HCT116 (cell line): ENCODE data around the gene SLCO1A2. TPM values are rescaled to one million over a fixed set of nuclear protein-coding genes. Genes with fewer than 3 reads are reported as not detected.

Experiments used
- ATAC-seq: fragments of 200-7000 bp; cut with Tn5 transposase; 2 replicates; pipeline ENCODE4 v1.9.1; 2020; ENCODE audit warnings: mild to moderate bottlenecking, moderate library complexity
- BruUV-seq: library from RNA; stranded (reverse); fragments of 400-500 nt; replicated peaks from 2 replicates; lab custom pipeline; 2021; lab: Mats Ljungman, UMichigan
- CTCF ChIA-PET: fragments of 300-600 bp; sonication (Branson Sonifier 250); formaldehyde crosslinking; loops from one replicate; lab custom pipeline; 2021; ENCODE audit warnings: antibody characterized with exemption; lab: Charles Lee
- POLR2A ChIA-PET: fragments of 300-600, 350-600 bp; sonication (Branson Sonifier 250); formaldehyde crosslinking; loops from one replicate; lab custom pipeline; 2021; ENCODE audit warnings: antibody characterized with exemption; lab: Charles Lee
- RAD21 ChIA-PET, 2 experiments: fragments of 300-600 bp; sonication (Branson Sonifier 250); formaldehyde crosslinking; loops; one replicate each; lab custom pipeline; 2023; ENCODE audit warnings: low total read pairs in 2 of 2; ENCODE audit not compliant: uncharacterized antibody in 2 of 2, unreplicated experiment in 2 of 2, low non-redundant PET in 1 of 2; lab: Charles Lee
- DNase-seq: peaks from one replicate; pipeline ENCODE4 v3.0.0-alpha.2; 2010; ENCODE audit warnings: low read depth, low spot score
- H2AFZ ChIP-seq: fragments of 200-600 bp; shearing (Covaris generic), sonication (generic); 2 replicates; pipeline ENCODE4 v1.6.1; 2017; ENCODE audit warnings: low read depth, mixed run types, mixed read lengths, antibody characterized with exemption, low read length; ENCODE audit not compliant: poor library complexity, severe bottlenecking
- H3K27ac ChIP-seq: 2 replicates; pipeline ENCODE4 v1.5.1; 2012; ENCODE audit warnings: low read depth, low read length
- H3K27me3 ChIP-seq: fragments of 200-600 bp; sonication (generic); 2 replicates; pipeline ENCODE4 v1.6.1; 2016; ENCODE audit warnings: mixed run types, low read length, mixed read lengths; ENCODE audit not compliant: insufficient read depth
- H3K36me3 ChIP-seq, 2 experiments: fragments of 200-500 bp in 1 of 2; fragments of 200-600 bp in 1 of 2; sonication (Bioruptor generic) in 1 of 2; sonication (generic) in 1 of 2; 2 replicates each; pipeline versions ENCODE4 v1.5.1 to v1.6.1; 2014 to 2016; ENCODE audit warnings: low read length in 2 of 2, inconsistent platforms in 1 of 2, mixed read lengths in 1 of 2, mixed run types in 1 of 2; ENCODE audit not compliant: insufficient read depth in 2 of 2, control insufficient read depth in 1 of 2
- H3K4me1 ChIP-seq, 2 experiments: fragments of 200-600 bp in 1 of 2; sonication (generic) in 1 of 2; 2 replicates each; pipeline versions ENCODE4 v1.5.1 to v1.6.1; 2012 to 2017; ENCODE audit warnings: low read length in 2 of 2, inconsistent platforms in 1 of 2, mild to moderate bottlenecking in 1 of 2, mixed read lengths in 1 of 2, mixed run types in 1 of 2, moderate library complexity in 1 of 2; ENCODE audit not compliant: insufficient read depth in 2 of 2, control insufficient read depth in 1 of 2
- H3K4me2 ChIP-seq: fragments of 200-600 bp; sonication (generic); 2 replicates; pipeline ENCODE4 v1.6.1; 2017; ENCODE audit warnings: mixed run types, low read length, mixed read lengths
- H3K4me3 ChIP-seq, 2 experiments: fragments of 200-600 bp in 1 of 2; sonication (generic) in 1 of 2; replicated peaks in 1 of 2; 2 replicates each; pipeline ENCODE4 v1.5.1; 2011 to 2016; ENCODE audit warnings: low read length in 2 of 2, control low read depth in 1 of 2, low read depth in 1 of 2, mild to moderate bottlenecking in 1 of 2, mixed read lengths in 1 of 2, mixed run types in 1 of 2
- H3K79me2 ChIP-seq: fragments of 200-600 bp; sonication (generic); 2 replicates; pipeline ENCODE4 v1.6.1; 2017; ENCODE audit warnings: mild to moderate bottlenecking, mixed run types, low read length, moderate library complexity, mixed read lengths; ENCODE audit not compliant: insufficient read depth
- H3K9ac ChIP-seq: fragments of 200-600 bp; sonication (generic); 2 replicates; pipeline ENCODE4 v1.6.1; 2016; ENCODE audit warnings: low read length, mixed read lengths
- H3K9me2 ChIP-seq: fragments of 200-600 bp; sonication (generic), shearing (Covaris generic); 2 replicates; pipeline ENCODE4 v1.6.1; 2017; ENCODE audit warnings: mixed run types, mild to moderate bottlenecking, moderate library complexity; ENCODE audit not compliant: insufficient read depth
- H3K9me3 ChIP-seq, 2 experiments: fragments of 200-500 bp in 1 of 2; fragments of 200-600 bp in 1 of 2; sonication (Bioruptor generic) in 1 of 2; sonication (generic) in 1 of 2; 2 replicates each; pipeline ENCODE4 v1.6.1; 2014 to 2017; ENCODE audit warnings: low read length in 2 of 2, mixed read lengths in 2 of 2, inconsistent platforms in 1 of 2, low read depth in 1 of 2, mild to moderate bottlenecking in 1 of 2, mixed run types in 1 of 2, moderate library complexity in 1 of 2; ENCODE audit not compliant: control insufficient read depth in 1 of 2, insufficient read depth in 1 of 2
- H4K20me1 ChIP-seq: fragments of 200-600 bp; sonication (generic), shearing (Covaris generic); 2 replicates; pipeline ENCODE4 v1.6.1; 2017; ENCODE audit warnings: mixed run types, mild to moderate bottlenecking, moderate library complexity; ENCODE audit not compliant: insufficient read depth
- CBX3 ChIP-seq: IDR thresholded peaks from 2 replicates; pipeline ENCODE4 v1.6.1; 2012; ENCODE audit warnings: low read depth
- CEBPB ChIP-seq: IDR thresholded peaks from 2 replicates; pipeline ENCODE4 v1.6.1; 2012; ENCODE audit warnings: low read depth
- EGR1 ChIP-seq: IDR thresholded peaks from 2 replicates; pipeline ENCODE4 v1.6.1; 2012; ENCODE audit warnings: low read depth
- ELF1 ChIP-seq: IDR thresholded peaks from 2 replicates; pipeline ENCODE4 v1.6.1; 2012; ENCODE audit warnings: low read depth, borderline replicate concordance
- EZH2 ChIP-seq: fragments of 200-600 bp; sonication (generic); IDR thresholded peaks from 2 replicates; pipeline ENCODE4 v1.6.1; 2017; ENCODE audit warnings: antibody characterized with exemption, mixed run types
- EZH2phosphoT487 ChIP-seq: fragments of 200-600 bp; IDR thresholded peaks from 2 replicates; pipeline ENCODE4 v1.6.1; 2018; ENCODE audit warnings: antibody characterized with exemption, borderline replicate concordance
- POLR2A ChIP-seq: IDR thresholded peaks from 2 replicates; pipeline ENCODE4 v1.7.0; 2011; ENCODE audit warnings: borderline replicate concordance; ENCODE audit not compliant: insufficient read depth, insufficient read length; ENCODE audit errors: extremely low read depth
- POLR2AphosphoS5 ChIP-seq: IDR thresholded peaks from 2 replicates; pipeline ENCODE4 v1.6.1; 2011; ENCODE audit warnings: mild to moderate bottlenecking, low read depth, low read length, moderate library complexity
- RAD21 ChIP-seq: IDR thresholded peaks from 2 replicates; pipeline ENCODE4 v1.6.1; 2012; ENCODE audit warnings: low read depth, mild to moderate bottlenecking
- SIN3A ChIP-seq: IDR thresholded peaks from 2 replicates; pipeline ENCODE4 v1.6.1; 2012; ENCODE audit warnings: low read depth
- SP1 ChIP-seq: IDR thresholded peaks from 2 replicates; pipeline ENCODE4 v1.6.1; 2012; ENCODE audit warnings: low read depth
- SRF ChIP-seq: IDR thresholded peaks from 2 replicates; pipeline ENCODE4 v1.6.1; 2012; ENCODE audit warnings: low read depth
- ZBTB33 ChIP-seq: IDR thresholded peaks from 2 replicates; pipeline ENCODE4 v1.6.1; 2011; ENCODE audit warnings: mild to moderate bottlenecking, low read length, moderate library complexity; ENCODE audit not compliant: insufficient replicate concordance; ENCODE audit errors: extremely low read depth
- ZFX ChIP-seq: fragments of 450-650 bp; IDR thresholded peaks from 2 replicates; pipeline ENCODE4 v1.6.1; 2017
- ZNF274 ChIP-seq: fragments of 200-500 bp; sonication (Bioruptor generic); IDR thresholded peaks from 2 replicates; pipeline ENCODE4 v1.6.1; 2014; ENCODE audit warnings: mild to moderate bottlenecking, low read depth, low read length, inconsistent platforms
- intact Hi-C: fragments of 100-400 bp; cut with micrococcal nuclease; formaldehyde crosslinking; loops from 2 replicates; pipeline ENCODE4 v1.10.0; 2022
- total RNA-seq: library from RNA; stranded (reverse); gene quantifications from one replicate; pipeline ENCODE4 v1.2.1, GENCODE V29; 2021; ENCODE audit not compliant: unreplicated experiment
- TF ChIP-seq, protein P1 (sequence below): IDR thresholded peaks from 2 replicates; pipeline ENCODE4 v1.6.1; 2012
- TF ChIP-seq, protein P2 (sequence below), 3 experiments: fragments of 200-600 bp in 1 of 3; sonication (generic) in 1 of 3; IDR thresholded peaks in 2 of 3; conservative IDR thresholded peaks in 1 of 3; 2 replicates each; pipeline ENCODE4 v1.5.1; 2012 to 2017; ENCODE audit warnings: low read depth in 2 of 3, low read length in 2 of 3, antibody characterized with exemption in 1 of 3, borderline replicate concordance in 1 of 3, control low read depth in 1 of 3, mild to moderate bottlenecking in 1 of 3, mixed read lengths in 1 of 3, mixed run types in 1 of 3, moderate library complexity in 1 of 3; ENCODE audit not compliant: insufficient read depth in 1 of 3
- TF ChIP-seq, protein P3 (sequence below): IDR thresholded peaks from 2 replicates; pipeline ENCODE4 v1.6.1; 2012; ENCODE audit warnings: low read depth

Gene SLCO1A2
- total RNA-seq, 1 experiment from 2014 or later, result 0.49 TPM

- no peak overlapping the region for H2AFZ ChIP-seq
- no peak overlapping the region for H3K4me3 ChIP-seq
- no peaks in the 10 kb centered on the region for H4K20me1 ChIP-seq
- no peaks in the 10 kb centered on the region for H3K36me3 ChIP-seq
- no peaks in the 10 kb centered on the region for H3K79me2 ChIP-seq
- H3K4me1 ChIP-seq, result no peaks in the 10 kb centered on the region
- ChIA-PET POLR2A (no interaction called here), CTCF (no interaction called here), RAD21 (no interaction called here)
- BruUV-seq, result no TSS peak
- H3K9me3 ChIP-seq, result no peaks in the 10 kb centered on the region
- H3K9me2 ChIP-seq, result no peaks in the 10 kb centered on the region
- intact Hi-C loops, result no loop called here
- TF ChIP-seq, protein P1, sequence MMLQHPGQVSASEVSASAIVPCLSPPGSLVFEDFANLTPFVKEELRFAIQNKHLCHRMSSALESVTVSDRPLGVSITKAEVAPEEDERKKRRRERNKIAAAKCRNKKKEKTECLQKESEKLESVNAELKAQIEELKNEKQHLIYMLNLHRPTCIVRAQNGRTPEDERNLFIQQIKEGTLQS, result no peak
- TF ChIP-seq, protein P2, sequence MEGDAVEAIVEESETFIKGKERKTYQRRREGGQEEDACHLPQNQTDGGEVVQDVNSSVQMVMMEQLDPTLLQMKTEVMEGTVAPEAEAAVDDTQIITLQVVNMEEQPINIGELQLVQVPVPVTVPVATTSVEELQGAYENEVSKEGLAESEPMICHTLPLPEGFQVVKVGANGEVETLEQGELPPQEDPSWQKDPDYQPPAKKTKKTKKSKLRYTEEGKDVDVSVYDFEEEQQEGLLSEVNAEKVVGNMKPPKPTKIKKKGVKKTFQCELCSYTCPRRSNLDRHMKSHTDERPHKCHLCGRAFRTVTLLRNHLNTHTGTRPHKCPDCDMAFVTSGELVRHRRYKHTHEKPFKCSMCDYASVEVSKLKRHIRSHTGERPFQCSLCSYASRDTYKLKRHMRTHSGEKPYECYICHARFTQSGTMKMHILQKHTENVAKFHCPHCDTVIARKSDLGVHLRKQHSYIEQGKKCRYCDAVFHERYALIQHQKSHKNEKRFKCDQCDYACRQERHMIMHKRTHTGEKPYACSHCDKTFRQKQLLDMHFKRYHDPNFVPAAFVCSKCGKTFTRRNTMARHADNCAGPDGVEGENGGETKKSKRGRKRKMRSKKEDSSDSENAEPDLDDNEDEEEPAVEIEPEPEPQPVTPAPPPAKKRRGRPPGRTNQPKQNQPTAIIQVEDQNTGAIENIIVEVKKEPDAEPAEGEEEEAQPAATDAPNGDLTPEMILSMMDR (IDR thresholded peaks at IDR 0.05 in 2 of 3, conservative IDR thresholded peaks at IDR 0.05 in 1 of 3; ENCODE audit: borderline replicate concordance in 1 of 3, insufficient read depth in 1 of 3, low read depth in 2 of 3, low read length in 2 of 3), result no peak
- TF ChIP-seq, protein P3, sequence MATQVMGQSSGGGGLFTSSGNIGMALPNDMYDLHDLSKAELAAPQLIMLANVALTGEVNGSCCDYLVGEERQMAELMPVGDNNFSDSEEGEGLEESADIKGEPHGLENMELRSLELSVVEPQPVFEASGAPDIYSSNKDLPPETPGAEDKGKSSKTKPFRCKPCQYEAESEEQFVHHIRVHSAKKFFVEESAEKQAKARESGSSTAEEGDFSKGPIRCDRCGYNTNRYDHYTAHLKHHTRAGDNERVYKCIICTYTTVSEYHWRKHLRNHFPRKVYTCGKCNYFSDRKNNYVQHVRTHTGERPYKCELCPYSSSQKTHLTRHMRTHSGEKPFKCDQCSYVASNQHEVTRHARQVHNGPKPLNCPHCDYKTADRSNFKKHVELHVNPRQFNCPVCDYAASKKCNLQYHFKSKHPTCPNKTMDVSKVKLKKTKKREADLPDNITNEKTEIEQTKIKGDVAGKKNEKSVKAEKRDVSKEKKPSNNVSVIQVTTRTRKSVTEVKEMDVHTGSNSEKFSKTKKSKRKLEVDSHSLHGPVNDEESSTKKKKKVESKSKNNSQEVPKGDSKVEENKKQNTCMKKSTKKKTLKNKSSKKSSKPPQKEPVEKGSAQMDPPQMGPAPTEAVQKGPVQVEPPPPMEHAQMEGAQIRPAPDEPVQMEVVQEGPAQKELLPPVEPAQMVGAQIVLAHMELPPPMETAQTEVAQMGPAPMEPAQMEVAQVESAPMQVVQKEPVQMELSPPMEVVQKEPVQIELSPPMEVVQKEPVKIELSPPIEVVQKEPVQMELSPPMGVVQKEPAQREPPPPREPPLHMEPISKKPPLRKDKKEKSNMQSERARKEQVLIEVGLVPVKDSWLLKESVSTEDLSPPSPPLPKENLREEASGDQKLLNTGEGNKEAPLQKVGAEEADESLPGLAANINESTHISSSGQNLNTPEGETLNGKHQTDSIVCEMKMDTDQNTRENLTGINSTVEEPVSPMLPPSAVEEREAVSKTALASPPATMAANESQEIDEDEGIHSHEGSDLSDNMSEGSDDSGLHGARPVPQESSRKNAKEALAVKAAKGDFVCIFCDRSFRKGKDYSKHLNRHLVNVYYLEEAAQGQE, result no peak
- TF ChIP-seq CEBPB, result no peak
- no peak for TF ChIP-seq POLR2A
- no peak for TF ChIP-seq SIN3A
- no peak for TF ChIP-seq SP1
- TF ChIP-seq ZFX, result no peak
- no peak for TF ChIP-seq CBX3
- TF ChIP-seq ZBTB33, result no peak
- TF ChIP-seq POLR2AphosphoS5, result no peak
- no peak for TF ChIP-seq EZH2phosphoT487
- TF ChIP-seq EZH2, result no peak
- no peak for TF ChIP-seq ELF1
- no peak for TF ChIP-seq RAD21
- TF ChIP-seq SRF, result no peak
- TF ChIP-seq EGR1, result no peak
- no peak for TF ChIP-seq ZNF274
- no peak overlapping the region for H3K9ac ChIP-seq
- no peak overlapping the region for H3K27ac ChIP-seq
- ATAC-seq (no peak), DNase-seq (no peak)
- no peak overlapping the region for H3K4me2 ChIP-seq
- H3K27me3 ChIP-seq, result no peaks in the 10 kb centered on the region
Measured at GRCh38 chr12:21354641-21355040, 19.9 kb upstream of the SLCO1A2 start.
